Raji (cell line): Measurements from ENCODE around the gene AAMP.

ENCODE experiments used
- POLR2A ChIP-seq: IDR thresholded peaks from 2 replicates; pipeline ENCODE4 v1.6.1; 2011; ENCODE audit warnings: low read depth, low read length, control low read depth; ENCODE audit not compliant: insufficient read depth

AAMP gene

GRCh38 chr2:218255446-218255845 is 14.5 kb downstream of the AAMP start:
- TF ChIP-seq POLR2A: no peak

- TF ChIP-seq POLR2A: no peak
These were observed 16.7 kb downstream of the AAMP start for GRCh38 chr2:218253232-218253625.

GRCh38 chr2:218252509-218253231 is 17.3 kb downstream of the AAMP start:
- TF ChIP-seq POLR2A: no peak

GRCh38 chr2:218249691-218250090 is 20.2 kb downstream of the AAMP start:
- no peak for TF ChIP-seq POLR2A

- TF ChIP-seq POLR2A: no peak
These were observed 24.7 kb downstream of the AAMP start for GRCh38 chr2:218245214-218245613.

- TF ChIP-seq POLR2A: no peak
These were observed 25.3 kb downstream of the AAMP start for GRCh38 chr2:218244665-218245064.

- TF ChIP-seq POLR2A: no peak
These were observed 25.7 kb downstream of the AAMP start for GRCh38 chr2:218244204-218244603.

GRCh38 chr2:218238887-218239286 is 31.1 kb downstream of the AAMP start:
- TF ChIP-seq POLR2A: no peak

- no peak for TF ChIP-seq POLR2A
These were observed 33.1 kb downstream of the AAMP start for GRCh38 chr2:218236829-218237228.

- no peak for TF ChIP-seq POLR2A
These were observed 34.9 kb downstream of the AAMP start for GRCh38 chr2:218235017-218235416.

- TF ChIP-seq POLR2A: no peak
These were observed 35.4 kb downstream of the AAMP start for GRCh38 chr2:218234521-218234920.

- TF ChIP-seq POLR2A: no peak
These were observed 36.4 kb downstream of the AAMP start for GRCh38 chr2:218233543-218233942.

GRCh38 chr2:218230882-218231281 is 39.1 kb downstream of the AAMP start:
- no peak for TF ChIP-seq POLR2A

GRCh38 chr2:218229851-218230250 is 40.1 kb downstream of the AAMP start:
- no peak for TF ChIP-seq POLR2A

- TF ChIP-seq POLR2A: no peak
These were observed 40.7 kb downstream of the AAMP start for GRCh38 chr2:218229239-218229638.

GRCh38 chr2:218228366-218229090 is 41.4 kb downstream of the AAMP start:
- TF ChIP-seq POLR2A: no peak
